Ovary (tissue), 3 donors: Measurements from ENCODE around the gene MT1HL1.

Experiments
- EP300 ChIP-seq: sonication (generic); formaldehyde crosslinking; IDR thresholded peaks from one replicate; pipeline ENCODE4 v1.6.1; 2017; ENCODE audit warnings: antibody characterized with exemption
- POLR2A ChIP-seq: fragments of 450-650 bp; IDR thresholded peaks from one replicate; pipeline ENCODE4 v1.6.1; 2017; ENCODE audit warnings: antibody characterized with exemption, mild to moderate bottlenecking, moderate library complexity
- TF ChIP-seq, protein P1 (sequence below), 3 donors: fragments of 450-650 bp in 2 of 3; fragments of 200-600 bp in 1 of 3; IDR thresholded peaks; one replicate each; pipeline versions ENCODE4 v1.5.1 to v1.8.0; 2016 to 2022; ENCODE audit warnings: antibody characterized with exemption in 3 of 3, mild to moderate bottlenecking in 1 of 3
- donor health status: DM: no; HTN: no; CAD: no.

DNA sequence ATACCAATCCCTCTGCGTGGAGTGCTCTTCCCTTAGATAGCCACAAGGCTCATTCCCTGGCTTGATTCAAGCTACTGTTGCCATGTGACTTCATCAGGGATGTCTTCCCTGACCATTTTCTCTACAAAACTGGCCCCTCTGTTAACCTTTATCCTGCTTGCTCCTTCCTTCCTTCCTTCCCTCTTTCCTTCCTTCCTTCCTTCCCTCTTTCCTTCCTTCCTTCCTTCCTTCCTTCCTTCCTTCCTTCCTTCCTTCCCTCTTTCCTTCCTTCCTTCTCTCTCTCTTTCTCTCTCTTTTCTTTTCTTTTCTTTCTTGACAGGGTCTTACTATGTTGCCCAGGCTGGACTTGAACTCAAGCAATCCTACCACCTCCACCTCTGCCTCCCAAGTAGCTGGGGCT, 31.5 kb upstream of the MT1HL1 start:
- TF ChIP-seq, protein P1, sequence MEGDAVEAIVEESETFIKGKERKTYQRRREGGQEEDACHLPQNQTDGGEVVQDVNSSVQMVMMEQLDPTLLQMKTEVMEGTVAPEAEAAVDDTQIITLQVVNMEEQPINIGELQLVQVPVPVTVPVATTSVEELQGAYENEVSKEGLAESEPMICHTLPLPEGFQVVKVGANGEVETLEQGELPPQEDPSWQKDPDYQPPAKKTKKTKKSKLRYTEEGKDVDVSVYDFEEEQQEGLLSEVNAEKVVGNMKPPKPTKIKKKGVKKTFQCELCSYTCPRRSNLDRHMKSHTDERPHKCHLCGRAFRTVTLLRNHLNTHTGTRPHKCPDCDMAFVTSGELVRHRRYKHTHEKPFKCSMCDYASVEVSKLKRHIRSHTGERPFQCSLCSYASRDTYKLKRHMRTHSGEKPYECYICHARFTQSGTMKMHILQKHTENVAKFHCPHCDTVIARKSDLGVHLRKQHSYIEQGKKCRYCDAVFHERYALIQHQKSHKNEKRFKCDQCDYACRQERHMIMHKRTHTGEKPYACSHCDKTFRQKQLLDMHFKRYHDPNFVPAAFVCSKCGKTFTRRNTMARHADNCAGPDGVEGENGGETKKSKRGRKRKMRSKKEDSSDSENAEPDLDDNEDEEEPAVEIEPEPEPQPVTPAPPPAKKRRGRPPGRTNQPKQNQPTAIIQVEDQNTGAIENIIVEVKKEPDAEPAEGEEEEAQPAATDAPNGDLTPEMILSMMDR (IDR thresholded peaks at IDR 0.05): no peak
- no peak for TF ChIP-seq POLR2A
- no peak for TF ChIP-seq EP300
